Measurements from ENCODE around the gene BNIP3. TPM values are rescaled to one million over a fixed set of nuclear protein-coding genes. Genes with fewer than 3 reads are reported as not detected.

The BNIP3 gene
- total RNA-seq: 100 to 1,000 TPM in 1 of 4 donors, 10 to 100 TPM in 3; 53.5 to 102 (median 68.3) TPM

- TF ChIP-seq POLR2AphosphoS5 (IDR thresholded peaks at IDR 0.05) (peak; percentile 89), CTCF (IDR thresholded peaks at IDR 0.05) (peak in 3 of 4 experiments; percentile 16 to 25 (median 17)), POLR2A (IDR thresholded peaks at IDR 0.05) (peak; percentile 92 to 95), EP300 (IDR thresholded peaks at IDR 0.05) (no peak)
- no peaks in the 10 kb centered on the region for H3K9me3 ChIP-seq
- peak within 1 kb of the TSS; percentile 76 to 96 for H3K4me3 ChIP-seq
- H3K4me1 ChIP-seq: peaks cover 0 to 51% (median 0%) of the 10 kb centered on the region in 3 donors
- 0% methylated on average over 6 of the region's 100 CpGs; no CpG with 5 or more reads in 1 of the 2 donors for WGBS, 2 donors (ENCODE audit: low coverage in 1 of 2)
- ATAC-seq: peak; percentile 98
- H3K36me3 ChIP-seq: peaks cover 0 to 6% of the 10 kb centered on the region in 2 donors
- peak within 1 kb of the TSS; percentile 60 to 86 (median 80) for H3K27ac ChIP-seq
- no peaks in the 10 kb centered on the region for H3K27me3 ChIP-seq
Measured at GRCh38 chr10:131981429-131982184, at the start of gene BNIP3. TSS of gene BNIP3 (minus strand) at chr10:131981923. CDS start at chr10:131981806, 117 bp downstream.

GRCh38 chr10:132030898-132031463, 49.3 kb upstream of the BNIP3 start:
- H3K4me1 ChIP-seq: peaks cover 0 to 5% (median 2%) of the 10 kb centered on the region in 3 donors
- H3K36me3 ChIP-seq: no peaks in the 10 kb centered on the region
- 73 to 74% methylated on average over 8 to 10 of the region's 12 CpGs for WGBS, 2 donors (ENCODE audit: low coverage in 1 of 2)
- ATAC-seq: no peak
- peaks cover 83% of the 10 kb centered on the region for H3K27me3 ChIP-seq
- no peak for TF ChIP-seq POLR2AphosphoS5 (IDR thresholded peaks at IDR 0.05)
- H3K27ac ChIP-seq: no peak overlapping the region
- H3K9me3 ChIP-seq: no peaks in the 10 kb centered on the region
- no peak overlapping the region for H3K4me3 ChIP-seq

GRCh38 chr10:132028706-132029105, 47.0 kb upstream of the BNIP3 start:
- H3K9me3 ChIP-seq: no peaks in the 10 kb centered on the region
- no peak for ATAC-seq
- no peak overlapping the region for H3K27ac ChIP-seq
- no peak overlapping the region for H3K4me3 ChIP-seq
- peaks cover 88% of the 10 kb centered on the region for H3K27me3 ChIP-seq
- peaks cover 0 to 3% (median under 1%) of the 10 kb centered on the region in 3 donors for H3K4me1 ChIP-seq
- H3K36me3 ChIP-seq: no peaks in the 10 kb centered on the region
- no peak for TF ChIP-seq POLR2A (IDR thresholded peaks at IDR 0.05)
- TF ChIP-seq CTCF (IDR thresholded peaks at IDR 0.05): no peak
- no peak for TF ChIP-seq POLR2AphosphoS5 (IDR thresholded peaks at IDR 0.05)
- TF ChIP-seq EP300 (IDR thresholded peaks at IDR 0.05): no peak
- WGBS, 2 donors (ENCODE audit: low coverage in 1 of 2): 56 to 80% methylated on average over 1 to 5 of the region's 6 CpGs

- no peaks in the 10 kb centered on the region for H3K36me3 ChIP-seq
- peaks cover 0 to 13% (median 6%) of the 10 kb centered on the region in 3 donors for H3K4me1 ChIP-seq
- H3K27me3 ChIP-seq: peaks cover 85% of the 10 kb centered on the region
- H3K9me3 ChIP-seq: no peaks in the 10 kb centered on the region
- TF ChIP-seq CTCF (IDR thresholded peaks at IDR 0.05): no peak
- no peak for TF ChIP-seq POLR2A (IDR thresholded peaks at IDR 0.05)
- no peak for TF ChIP-seq EP300 (IDR thresholded peaks at IDR 0.05)
- no peak for TF ChIP-seq POLR2AphosphoS5 (IDR thresholded peaks at IDR 0.05)
- no peak overlapping the region for H3K4me3 ChIP-seq
- WGBS, 2 donors (ENCODE audit: low coverage in 1 of 2): 22 to 67% methylated on average over 1 to 3 of the region's 3 CpGs
- H3K27ac ChIP-seq: no peak overlapping the region
- no peak for ATAC-seq
Measured at GRCh38 chr10:132027423-132027983, 45.8 kb upstream of the BNIP3 start.

GRCh38 chr10:132023092-132023811, 41.5 kb upstream of the BNIP3 start:
- Histone ChIP-seq H3K4me3 (peak overlapping the region in 1 of 2 donors; percentile 42), H3K9me3 (no peaks in the 10 kb centered on the region), H3K4me1 (peaks cover 0 to 13% (median 6%) of the 10 kb centered on the region in 3 donors), H3K36me3 (no peaks in the 10 kb centered on the region), H3K27ac (no peak overlapping the region), H3K27me3 (peaks cover 61% of the 10 kb centered on the region)
- WGBS, 2 donors (ENCODE audit: low coverage in 1 of 2): 21 to 29% methylated on average over 6 to 12 of the region's 36 CpGs
- ATAC-seq: peak; percentile 91
- TF ChIP-seq POLR2A (IDR thresholded peaks at IDR 0.05) (no peak), POLR2AphosphoS5 (IDR thresholded peaks at IDR 0.05) (peak; percentile 52), CTCF (IDR thresholded peaks at IDR 0.05) (peak in 3 of 4 experiments; percentile 74 to 92 (median 87))
